ENCODE results near the gene AMIGO3. TPM values are rescaled to one million over a fixed set of nuclear protein-coding genes. Genes with fewer than 3 reads are reported as not detected.

AMIGO3 gene
- total RNA-seq, 2 donors from 2014 or later, result 0.44 to 1.1 TPM

DNA sequence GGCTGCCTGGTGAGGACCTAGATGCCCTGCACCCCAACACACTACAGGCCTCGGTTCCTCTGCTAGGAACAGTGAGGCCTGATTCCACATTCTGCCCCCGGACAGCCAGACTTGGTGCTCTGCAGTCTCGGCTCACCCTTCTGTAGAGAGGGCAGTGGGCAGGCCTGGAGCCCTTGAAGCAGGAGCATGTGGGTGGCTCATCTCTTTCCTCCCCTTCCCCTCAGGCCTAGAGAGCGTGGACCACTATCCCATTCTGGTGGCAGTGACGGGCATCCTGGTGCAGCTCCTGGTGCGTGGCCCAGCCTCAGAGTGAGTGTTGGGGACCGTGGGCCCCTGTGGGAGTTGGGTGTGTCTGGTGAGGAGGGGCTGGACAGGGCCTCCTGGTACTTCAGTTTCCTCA is 3.3 kb downstream of the AMIGO3 start:
- Histone ChIP-seq H3K9me3 (no peaks in the 10 kb centered on the region), H3K27me3 (no peaks in the 10 kb centered on the region), H3K36me3 (peaks cover 18% of the 10 kb centered on the region), H3K4me1 (peaks cover 0 to 14% of the 10 kb centered on the region in 2 donors), H3K27ac (no peak overlapping the region), H3K4me3 (no peak overlapping the region)
- TF ChIP-seq, protein P1, sequence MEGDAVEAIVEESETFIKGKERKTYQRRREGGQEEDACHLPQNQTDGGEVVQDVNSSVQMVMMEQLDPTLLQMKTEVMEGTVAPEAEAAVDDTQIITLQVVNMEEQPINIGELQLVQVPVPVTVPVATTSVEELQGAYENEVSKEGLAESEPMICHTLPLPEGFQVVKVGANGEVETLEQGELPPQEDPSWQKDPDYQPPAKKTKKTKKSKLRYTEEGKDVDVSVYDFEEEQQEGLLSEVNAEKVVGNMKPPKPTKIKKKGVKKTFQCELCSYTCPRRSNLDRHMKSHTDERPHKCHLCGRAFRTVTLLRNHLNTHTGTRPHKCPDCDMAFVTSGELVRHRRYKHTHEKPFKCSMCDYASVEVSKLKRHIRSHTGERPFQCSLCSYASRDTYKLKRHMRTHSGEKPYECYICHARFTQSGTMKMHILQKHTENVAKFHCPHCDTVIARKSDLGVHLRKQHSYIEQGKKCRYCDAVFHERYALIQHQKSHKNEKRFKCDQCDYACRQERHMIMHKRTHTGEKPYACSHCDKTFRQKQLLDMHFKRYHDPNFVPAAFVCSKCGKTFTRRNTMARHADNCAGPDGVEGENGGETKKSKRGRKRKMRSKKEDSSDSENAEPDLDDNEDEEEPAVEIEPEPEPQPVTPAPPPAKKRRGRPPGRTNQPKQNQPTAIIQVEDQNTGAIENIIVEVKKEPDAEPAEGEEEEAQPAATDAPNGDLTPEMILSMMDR (IDR thresholded peaks at IDR 0.05), result no peak
- no peak for DNase-seq (ENCODE audit: low spot score)

DNA sequence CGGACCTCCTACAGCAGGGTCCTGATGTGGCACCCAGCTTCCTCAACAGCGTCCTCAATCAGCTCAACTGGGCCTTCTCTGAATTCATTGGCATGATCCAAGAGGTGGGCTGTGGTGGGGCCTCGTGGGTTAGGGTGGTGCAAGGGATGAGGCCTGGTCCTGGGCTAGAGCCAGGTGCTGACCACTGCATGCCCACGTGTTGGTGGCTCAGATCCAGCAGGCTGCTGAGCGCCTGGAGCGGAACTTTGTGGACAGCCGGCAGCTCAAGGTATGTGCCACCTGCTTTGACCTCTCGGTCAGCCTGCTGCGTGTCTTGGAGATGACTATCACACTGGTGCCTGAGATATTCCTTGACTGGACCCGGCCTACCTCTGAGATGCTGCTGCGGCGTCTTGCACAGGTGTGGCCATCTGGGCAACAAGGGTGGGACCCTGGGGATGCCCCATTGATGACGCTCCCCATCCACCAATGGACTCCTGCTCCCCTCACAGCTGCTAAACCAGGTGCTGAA is 3.8 kb downstream of the AMIGO3 start:
- Histone ChIP-seq H3K27me3 (no peaks in the 10 kb centered on the region), H3K4me1 (peaks cover 0 to 14% of the 10 kb centered on the region in 2 donors), H3K9me3 (no peaks in the 10 kb centered on the region), H3K27ac (no peak overlapping the region), H3K4me3 (no peak overlapping the region), H3K36me3 (peaks cover 13% of the 10 kb centered on the region)
- TF ChIP-seq, protein P1 (IDR thresholded peaks at IDR 0.05), result no peak
- no peak for DNase-seq (ENCODE audit: low spot score)

GRCh38 chr3:49714728-49715550 is 4.5 kb downstream of the AMIGO3 start:
- Histone ChIP-seq H3K27me3 (no peaks in the 10 kb centered on the region), H3K27ac (no peak overlapping the region), H3K4me1 (peaks cover 0 to 14% of the 10 kb centered on the region in 2 donors), H3K4me3 (no peak overlapping the region), H3K36me3 (peaks cover 13% of the 10 kb centered on the region), H3K9me3 (no peaks in the 10 kb centered on the region)
- TF ChIP-seq, protein P1 (IDR thresholded peaks at IDR 0.05), result no peak
- DNase-seq (ENCODE audit: low spot score), result no peak

GRCh38 chr3:49713336-49714105 is 6.0 kb downstream of the AMIGO3 start:
- no peak for DNase-seq (ENCODE audit: low spot score)
- Histone ChIP-seq H3K9me3 (no peaks in the 10 kb centered on the region), H3K27me3 (no peaks in the 10 kb centered on the region), H3K4me3 (no peak overlapping the region), H3K4me1 (peaks cover 0 to 4% of the 10 kb centered on the region in 2 donors), H3K36me3 (peaks cover 13% of the 10 kb centered on the region), H3K27ac (no peak overlapping the region)
- TF ChIP-seq, protein P1 (IDR thresholded peaks at IDR 0.05), result no peak

DNA sequence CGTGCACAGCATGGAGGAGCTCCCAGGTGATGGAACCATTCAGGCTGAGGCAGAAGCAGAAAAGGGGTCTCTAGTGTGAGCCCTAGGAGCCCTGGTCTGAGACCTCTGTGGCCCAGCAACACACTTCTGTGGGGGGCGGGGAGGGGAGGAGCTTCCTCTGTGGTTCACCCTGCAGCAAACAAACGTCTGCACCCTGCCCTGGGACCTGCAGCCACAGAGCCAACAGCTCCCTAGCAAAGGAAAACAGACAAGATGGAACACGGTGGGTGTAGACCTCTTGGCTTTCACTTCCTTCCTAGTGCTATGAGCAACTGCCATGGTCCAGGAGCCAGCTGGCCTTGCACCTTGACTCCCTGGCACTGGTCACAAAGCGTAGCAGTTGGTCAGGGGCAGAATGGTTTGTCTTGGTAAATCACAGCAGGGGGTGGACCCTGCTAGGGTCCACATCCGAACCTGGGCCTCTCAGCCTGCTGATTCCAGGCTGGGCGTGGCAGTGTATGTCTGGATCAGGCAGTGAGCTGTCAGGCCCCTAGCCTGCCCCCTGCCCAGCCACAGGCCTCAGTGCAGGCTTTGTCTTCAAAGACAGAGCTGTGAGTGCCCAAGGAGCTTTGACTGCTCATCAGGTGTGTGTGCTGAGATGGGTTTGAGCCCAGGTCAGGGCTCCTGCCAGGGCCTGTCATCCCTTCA is 6.7 kb downstream of the AMIGO3 start:
- TF ChIP-seq, protein P1 (IDR thresholded peaks at IDR 0.05), result no peak
- H3K36me3 ChIP-seq, result peaks cover 13% of the 10 kb centered on the region
- H3K9me3 ChIP-seq, result no peaks in the 10 kb centered on the region

More for the DNA sequence above, 6.7 kb downstream of the AMIGO3 start:
- Histone ChIP-seq H3K27ac (no peak overlapping the region), H3K4me1 (no peaks in the 10 kb centered on the region), H3K27me3 (no peaks in the 10 kb centered on the region), H3K4me3 (no peak overlapping the region)
- DNase-seq (ENCODE audit: low spot score), result no peak

Measured in right atrium auricular region (tissue), 2 donors.